GM21390 (cell line): Measurements from ENCODE around the gene SLC6A17.

ENCODE experiments used
- ATAC-seq: cut with Tn5 transposase; IDR thresholded peaks from one replicate; pipeline ENCODE4 v1.9.1; 2021; ENCODE audit not compliant: unreplicated experiment

SLC6A17 gene

GRCh38 chr1:110237386-110238152, 87.3 kb downstream of the SLC6A17 start:
- ATAC-seq, result no peak

- no peak for ATAC-seq
Measured at GRCh38 chr1:110239441-110240430, 89.4 kb downstream of the SLC6A17 start.

- no peak for ATAC-seq
Measured at GRCh38 chr1:110240476-110241210, 90.3 kb downstream of the SLC6A17 start.

- no peak for ATAC-seq
Measured at GRCh38 chr1:110241516-110241915, 91.2 kb downstream of the SLC6A17 start.

- ATAC-seq, result no peak
Measured at GRCh38 chr1:110242062-110242461, 91.8 kb downstream of the SLC6A17 start.

GRCh38 chr1:110242731-110243130, 92.4 kb downstream of the SLC6A17 start:
- no peak for ATAC-seq

GRCh38 chr1:110243146-110243545, 92.9 kb downstream of the SLC6A17 start:
- ATAC-seq, result no peak

- no peak for ATAC-seq
Measured at GRCh38 chr1:110243574-110243973, 93.3 kb downstream of the SLC6A17 start.

GRCh38 chr1:110245876-110246620, 95.8 kb downstream of the SLC6A17 start:
- no peak for ATAC-seq

- no peak for ATAC-seq
Measured at GRCh38 chr1:110248746-110249145, 98.5 kb downstream of the SLC6A17 start.

GRCh38 chr1:110249256-110249655, 99.0 kb downstream of the SLC6A17 start:
- no peak for ATAC-seq

- no peak for ATAC-seq
Measured at GRCh38 chr1:110250008-110250407, 99.7 kb downstream of the SLC6A17 start.

GRCh38 chr1:110250749-110251148, 100.5 kb downstream of the SLC6A17 start:
- ATAC-seq, result no peak
